C4-2B (cell line): ENCODE measurements around the gene ANKRD62.

Source experiments
- CTCF ChIP-seq: fragments of 450-650 bp; conservative IDR thresholded peaks from 2 replicates; pipeline ENCODE4 v1.5.1; 2017; ENCODE audit warnings: mild to moderate bottlenecking
- ZFX ChIP-seq: fragments of 450-650 bp; IDR thresholded peaks from 2 replicates; pipeline ENCODE4 v1.6.1; 2017

- TF ChIP-seq CTCF (no peak), ZFX (no peak)
Observed at GRCh38 chr18:12048827-12049175, 44.8 kb upstream of the ANKRD62 start.
